ENCODE results near the gene THEM4.

The THEM4 gene

DNA sequence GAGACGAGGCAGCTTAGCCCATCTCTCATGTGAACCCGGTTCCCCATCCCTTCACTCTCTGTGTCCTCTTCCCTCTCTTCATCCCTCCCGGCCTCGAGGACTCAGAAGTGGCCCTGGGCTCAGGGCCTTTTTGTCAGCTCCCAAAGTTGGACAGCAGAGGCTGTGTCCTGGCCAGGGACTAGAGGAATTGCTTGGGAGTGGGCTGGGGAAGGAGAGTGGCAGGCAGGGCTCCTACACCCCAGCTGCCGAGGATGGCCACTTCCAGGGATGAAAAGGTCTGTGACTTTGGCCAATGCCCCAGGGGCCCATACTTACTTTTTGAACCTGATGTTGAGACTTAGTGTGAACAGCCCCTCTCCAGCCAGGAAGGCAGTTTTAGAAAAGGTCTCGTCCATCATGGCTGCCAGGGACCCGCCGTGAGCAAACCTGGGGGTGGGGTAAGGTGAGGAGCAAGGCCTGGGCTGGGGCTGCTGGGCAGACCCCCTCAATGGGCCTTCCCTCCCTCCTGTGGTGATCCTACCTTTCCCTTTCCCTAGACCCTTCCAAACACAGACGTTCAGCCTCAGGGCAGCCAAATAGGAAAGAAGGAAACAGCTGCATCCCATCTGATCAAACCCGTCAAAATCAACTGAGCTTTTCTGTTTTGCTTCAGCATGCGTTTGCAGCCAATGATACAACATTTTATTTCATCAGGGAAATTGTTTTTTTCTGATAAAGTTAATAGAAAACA is 61.3 kb downstream of the THEM4 start:
- FAIRE-seq (no peak), DNase-seq (ENCODE audit: insufficient read length, low spot score) (no peak)
- no peak for TF ChIP-seq CTCF (IDR thresholded peaks at IDR 0.05; ENCODE audit: insufficient read depth, missing control alignments)

- FAIRE-seq: no peak
- TF ChIP-seq CTCF (IDR thresholded peaks at IDR 0.05; ENCODE audit: insufficient read depth, missing control alignments): no peak
- no peak for DNase-seq (ENCODE audit: insufficient read length, low spot score)
Observed at GRCh38 chr1:151846686-151847237, 62.5 kb downstream of the THEM4 start.

DNA sequence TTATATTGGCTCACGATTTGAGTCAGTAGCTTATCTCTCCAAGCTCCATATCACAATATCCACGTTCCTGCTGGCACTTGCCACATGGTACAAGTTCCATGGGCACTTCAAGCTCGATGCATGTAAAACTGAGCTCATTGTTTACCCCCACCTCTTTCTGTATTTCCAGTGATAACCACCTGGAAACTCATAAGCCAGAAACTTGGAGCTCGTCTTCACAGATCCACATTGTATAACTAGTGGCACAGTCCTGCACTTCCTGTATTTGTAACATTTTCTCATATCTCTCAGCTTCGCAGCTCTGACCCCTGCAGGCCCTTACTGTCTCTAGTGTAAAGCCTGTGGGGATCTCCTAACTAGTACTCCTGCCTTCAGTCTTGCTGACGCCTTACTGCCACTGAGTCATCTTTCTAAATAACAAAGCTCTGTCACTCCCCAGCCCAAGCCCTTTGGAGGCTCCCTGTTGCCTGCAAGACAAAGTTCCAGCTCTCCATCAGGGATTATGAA is 63.2 kb downstream of the THEM4 start:
- FAIRE-seq: no peak
- TF ChIP-seq CTCF (IDR thresholded peaks at IDR 0.05; ENCODE audit: insufficient read depth, missing control alignments): no peak
- DNase-seq (ENCODE audit: insufficient read length, low spot score): no peak

DNA sequence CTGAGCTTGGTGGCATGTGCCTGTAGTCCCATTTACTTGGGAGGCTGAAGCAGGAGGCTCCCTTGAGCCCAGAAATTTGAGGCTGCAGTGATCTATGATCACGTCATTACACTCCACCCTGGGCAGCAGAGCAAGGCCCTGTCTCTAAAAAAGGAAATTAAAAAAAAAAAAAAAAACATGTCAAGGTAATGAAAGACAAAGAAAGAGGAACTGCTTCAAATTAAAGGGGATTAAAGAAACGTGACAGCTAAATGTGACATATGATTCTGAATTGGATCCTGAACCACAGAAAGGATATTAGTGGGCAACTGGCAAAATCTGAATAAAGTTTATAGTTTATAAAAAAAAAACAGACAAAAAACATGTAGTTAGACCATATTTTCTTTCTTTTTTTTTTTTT is 65.9 kb downstream of the THEM4 start:
- FAIRE-seq (no peak), DNase-seq (ENCODE audit: insufficient read length, low spot score) (no peak)
- no peak for TF ChIP-seq CTCF (IDR thresholded peaks at IDR 0.05; ENCODE audit: insufficient read depth, missing control alignments)

DNA sequence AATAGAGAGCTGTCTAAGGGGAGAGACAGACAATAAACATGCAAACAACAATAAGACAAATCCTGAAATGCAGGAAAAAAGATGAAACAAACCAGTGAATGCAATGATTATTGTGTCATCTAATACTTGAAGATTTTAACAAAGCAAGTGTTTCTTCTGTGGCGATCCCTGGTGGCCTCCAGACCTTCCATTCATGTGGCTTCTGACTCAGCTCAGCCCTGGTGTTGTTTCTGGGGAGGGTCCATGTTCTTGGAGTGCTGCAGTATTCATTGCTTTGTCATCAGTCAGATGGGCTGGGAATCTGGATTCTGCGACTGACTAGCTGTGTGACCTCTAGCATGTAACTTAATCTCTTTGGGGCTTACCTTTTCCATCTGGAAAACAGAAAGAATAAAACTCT is 68.2 kb downstream of the THEM4 start:
- DNase-seq (ENCODE audit: insufficient read length, low spot score) (no peak), FAIRE-seq (no peak)
- no peak for TF ChIP-seq CTCF (IDR thresholded peaks at IDR 0.05; ENCODE audit: insufficient read depth, missing control alignments)

GRCh38 chr1:151840421-151840820 is 68.9 kb downstream of the THEM4 start:
- DNase-seq (ENCODE audit: insufficient read length, low spot score) (no peak), FAIRE-seq (no peak)
- TF ChIP-seq CTCF (IDR thresholded peaks at IDR 0.05; ENCODE audit: insufficient read depth, missing control alignments): no peak

All from D721Med (cell line).